K562 (cell line): Measurements from ENCODE around the gene MPL. TPM values are rescaled to one million over a fixed set of nuclear protein-coding genes. Genes with fewer than 3 reads are reported as not detected.

ENCODE experiments used
- ATF3 ChIP-seq, 2 experiments: fragments of 450-650 bp in 1 of 2; sonication (generic) in 1 of 2; formaldehyde crosslinking in 1 of 2; IDR thresholded peaks in 1 of 2; conservative IDR thresholded peaks in 1 of 2; 2 replicates each; pipeline versions ENCODE4 v1.6.1 to v1.8.1; 2016 to 2023; ENCODE audit warnings: mild to moderate bottlenecking in 2 of 2, moderate library complexity in 2 of 2, inconsistent platforms in 1 of 2, missing genetic modification reagents in 1 of 2
- DNMT1 ChIP-seq: fragments of 450-650 bp; IDR thresholded peaks from 2 replicates; pipeline ENCODE4 v1.6.1; 2016; ENCODE audit warnings: antibody characterized with exemption, mild to moderate bottlenecking
- FOSL1 ChIP-seq: fragments of 200-800 bp; sonication (Bioruptor generic); conservative IDR thresholded peaks from 2 replicates; pipeline ENCODE4 v1.6.1; 2016; ENCODE audit warnings: missing genetic modification characterization, missing compliant biosample characterization
- FUS ChIP-seq: fragments of 200-400 bp; formaldehyde crosslinking; optimal IDR thresholded peaks from 2 replicates; pipeline ENCODE3; 2017; ENCODE audit warnings: low read depth, low read length
- JUND ChIP-seq, 2 experiments: IDR thresholded peaks; 2 replicates in 1 of 2; 3 replicates in 1 of 2; pipeline ENCODE4 v1.6.1; 2011; ENCODE audit warnings: borderline replicate concordance in 2 of 2, low read depth in 2 of 2, low read length in 2 of 2, improper control_type of control experiment in 1 of 2, missing biosample characterization in 1 of 2, missing genetic modification characterization in 1 of 2, missing genetic modification reagents in 1 of 2
- KLF6 ChIP-seq: fragments of 250-450 bp; sonication (Bioruptor Pico); IDR thresholded peaks from 2 replicates; pipeline ENCODE4 v1.4.0; 2020; ENCODE audit warnings: mild to moderate bottlenecking, moderate library complexity, borderline replicate concordance
- MTF1 ChIP-seq: fragments of 250-450 bp; sonication (Bioruptor Pico); IDR thresholded peaks from 2 replicates; pipeline ENCODE4 v1.9.0; 2021; ENCODE audit warnings: moderate library complexity, mild to moderate bottlenecking, inconsistent platforms, borderline replicate concordance
- TCF7L2 ChIP-seq: fragments of 150-350 bp; IDR thresholded peaks from 2 replicates; pipeline ENCODE4 v1.6.1; 2016; ENCODE audit warnings: low read depth, mild to moderate bottlenecking, low read length, moderate library complexity
- ZBTB43 ChIP-seq: sonication (generic); formaldehyde crosslinking; IDR thresholded peaks from 2 replicates; pipeline ENCODE4 v1.8.0; 2023; ENCODE audit warnings: mild to moderate bottlenecking, missing genetic modification reagents
- ZBTB8A ChIP-seq: fragments of 450-650 bp; IDR thresholded peaks from 2 replicates; pipeline ENCODE4 v1.6.1; 2018; ENCODE audit warnings: mild to moderate bottlenecking, moderate library complexity; ENCODE audit not compliant: partially characterized antibody
- ZNF134 ChIP-seq: fragments of 250-450 bp; sonication (Bioruptor Pico); conservative IDR thresholded peaks from 2 replicates; pipeline ENCODE4 v1.4.0; 2020
- polyA plus RNA-seq, 8 experiments: library from polyadenylated mRNA; depleted of rRNA in 4 of 8; stranded (reverse) in 5 of 8; unstranded in 3 of 8; fragments of >200 nt; fragmentation: Nextera tagmentation in 2 of 8; fragmentation: Illumina TruSeq in 1 of 8; extraction: Ambion mirVana in 2 of 8; extraction: Trizol in 1 of 8; gene quantifications; 2 replicates each; pipeline versions ENCODE4 v1.2.1 to v1.2.3, GENCODE V29; 2011 to 2014; ENCODE audit warnings: inconsistent platforms in 1 of 8, missing spikeins in 1 of 8
- total RNA-seq, 7 experiments: library from RNA; depleted of rRNA in 6 of 7; stranded (reverse); fragments of >200 nt in 6 of 7; fragmentation: Illumina TruSeq in 2 of 7; extraction: Trizol in 2 of 7; gene quantifications; 2 replicates each; pipeline versions ENCODE4 v1.2.1 to v1.2.3, GENCODE V29; 2011 to 2021; ENCODE audit warnings: low replicate concordance in 1 of 7
- TF ChIP-seq, protein P1 (sequence below): fragments of 450-650 bp; IDR thresholded peaks from 2 replicates; pipeline ENCODE4 v1.6.1; 2016; ENCODE audit warnings: mild to moderate bottlenecking
- TF ChIP-seq, protein P2 (sequence below): fragments of 250-450 bp; sonication (Bioruptor Pico); IDR thresholded peaks from 2 replicates; pipeline ENCODE4 v1.8.0; 2021; ENCODE audit warnings: mild to moderate bottlenecking, moderate library complexity
- TF ChIP-seq, protein P3 (sequence below): fragments of 450-650 bp; formaldehyde crosslinking; conservative IDR thresholded peaks from 2 replicates; pipeline ENCODE4 v1.4.0; 2022; ENCODE audit warnings: mild to moderate bottlenecking, missing genetic modification characterization
- TF ChIP-seq, protein P4 (sequence below): fragments of 250-450 bp; sonication (Bioruptor Pico); IDR thresholded peaks from 2 replicates; pipeline ENCODE4 v1.5.0; 2022; ENCODE audit warnings: mild to moderate bottlenecking

MPL gene
- total and polyA plus RNA-seq, 9 of the 15 experiments (the other 6 are each of a cell fraction or from before 2014, with no cell fraction given), result not detected

DNA sequence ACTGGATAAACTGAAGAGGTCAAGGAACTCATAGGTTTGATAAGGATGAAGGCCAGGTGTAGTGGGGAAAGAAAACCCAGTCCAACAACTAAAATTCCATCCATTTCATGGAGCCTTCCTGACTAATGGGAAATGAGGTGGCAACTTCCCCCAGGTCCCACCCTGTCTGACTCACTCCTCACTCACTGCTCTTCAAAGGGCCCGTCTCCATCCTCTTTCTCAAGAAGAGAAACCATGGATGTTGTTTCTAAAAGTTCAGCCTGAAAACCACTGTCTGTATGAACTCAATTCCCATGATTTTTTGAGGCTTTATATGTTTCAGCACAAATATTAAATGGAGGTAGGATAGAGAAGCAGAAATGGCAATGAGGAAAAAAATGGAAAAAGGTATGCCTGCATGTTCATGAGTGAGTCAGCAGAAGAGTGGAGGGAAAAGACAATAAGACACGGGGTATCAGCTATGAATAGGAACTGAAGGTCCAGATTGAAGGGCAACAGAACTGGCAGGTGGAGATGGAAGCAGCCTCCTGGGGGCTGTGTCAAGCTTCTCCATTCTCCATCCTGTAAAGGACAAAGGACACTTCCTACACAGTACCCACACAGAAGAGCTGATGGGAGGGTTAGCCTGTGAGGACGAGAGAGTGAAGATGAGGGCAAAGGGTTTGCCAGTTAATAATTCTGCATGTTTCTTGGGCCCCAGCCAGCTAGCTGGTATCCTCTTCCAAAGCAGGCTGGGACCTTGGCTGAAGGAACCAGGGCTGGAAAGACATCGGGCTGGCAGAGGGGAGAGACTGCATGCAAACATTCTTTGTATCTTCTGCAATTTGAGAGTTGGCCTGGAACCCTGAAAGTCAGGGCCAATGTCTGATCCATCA lies 35.7 kb downstream of the MPL start (continued):
- TF ChIP-seq, protein P1, sequence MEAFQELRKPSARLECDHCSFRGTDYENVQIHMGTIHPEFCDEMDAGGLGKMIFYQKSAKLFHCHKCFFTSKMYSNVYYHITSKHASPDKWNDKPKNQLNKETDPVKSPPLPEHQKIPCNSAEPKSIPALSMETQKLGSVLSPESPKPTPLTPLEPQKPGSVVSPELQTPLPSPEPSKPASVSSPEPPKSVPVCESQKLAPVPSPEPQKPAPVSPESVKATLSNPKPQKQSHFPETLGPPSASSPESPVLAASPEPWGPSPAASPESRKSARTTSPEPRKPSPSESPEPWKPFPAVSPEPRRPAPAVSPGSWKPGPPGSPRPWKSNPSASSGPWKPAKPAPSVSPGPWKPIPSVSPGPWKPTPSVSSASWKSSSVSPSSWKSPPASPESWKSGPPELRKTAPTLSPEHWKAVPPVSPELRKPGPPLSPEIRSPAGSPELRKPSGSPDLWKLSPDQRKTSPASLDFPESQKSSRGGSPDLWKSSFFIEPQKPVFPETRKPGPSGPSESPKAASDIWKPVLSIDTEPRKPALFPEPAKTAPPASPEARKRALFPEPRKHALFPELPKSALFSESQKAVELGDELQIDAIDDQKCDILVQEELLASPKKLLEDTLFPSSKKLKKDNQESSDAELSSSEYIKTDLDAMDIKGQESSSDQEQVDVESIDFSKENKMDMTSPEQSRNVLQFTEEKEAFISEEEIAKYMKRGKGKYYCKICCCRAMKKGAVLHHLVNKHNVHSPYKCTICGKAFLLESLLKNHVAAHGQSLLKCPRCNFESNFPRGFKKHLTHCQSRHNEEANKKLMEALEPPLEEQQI, result no peak
- TF ChIP-seq, protein P2, sequence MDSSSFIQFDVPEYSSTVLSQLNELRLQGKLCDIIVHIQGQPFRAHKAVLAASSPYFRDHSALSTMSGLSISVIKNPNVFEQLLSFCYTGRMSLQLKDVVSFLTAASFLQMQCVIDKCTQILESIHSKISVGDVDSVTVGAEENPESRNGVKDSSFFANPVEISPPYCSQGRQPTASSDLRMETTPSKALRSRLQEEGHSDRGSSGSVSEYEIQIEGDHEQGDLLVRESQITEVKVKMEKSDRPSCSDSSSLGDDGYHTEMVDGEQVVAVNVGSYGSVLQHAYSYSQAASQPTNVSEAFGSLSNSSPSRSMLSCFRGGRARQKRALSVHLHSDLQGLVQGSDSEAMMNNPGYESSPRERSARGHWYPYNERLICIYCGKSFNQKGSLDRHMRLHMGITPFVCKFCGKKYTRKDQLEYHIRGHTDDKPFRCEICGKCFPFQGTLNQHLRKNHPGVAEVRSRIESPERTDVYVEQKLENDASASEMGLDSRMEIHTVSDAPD, result no peak
- TF ChIP-seq MTF1 (CRISPR knock-in tag), result no peak
- no peak for TF ChIP-seq ZNF134 (CRISPR knock-in tag)
- no peak for TF ChIP-seq KLF6 (CRISPR knock-in tag)
- 0 out of 2 replicates have a peak, but pooled peaks have one; percentile 30 for TF ChIP-seq TCF7L2
- TF ChIP-seq ATF3 (IDR thresholded peaks at IDR 0.05), result peak; percentile 75
- TF ChIP-seq ATF3 (CRISPR knock-in tag; conservative IDR thresholded peaks at IDR 0.05), result no peak
- no peak for TF ChIP-seq DNMT1
- TF ChIP-seq, protein P3, sequence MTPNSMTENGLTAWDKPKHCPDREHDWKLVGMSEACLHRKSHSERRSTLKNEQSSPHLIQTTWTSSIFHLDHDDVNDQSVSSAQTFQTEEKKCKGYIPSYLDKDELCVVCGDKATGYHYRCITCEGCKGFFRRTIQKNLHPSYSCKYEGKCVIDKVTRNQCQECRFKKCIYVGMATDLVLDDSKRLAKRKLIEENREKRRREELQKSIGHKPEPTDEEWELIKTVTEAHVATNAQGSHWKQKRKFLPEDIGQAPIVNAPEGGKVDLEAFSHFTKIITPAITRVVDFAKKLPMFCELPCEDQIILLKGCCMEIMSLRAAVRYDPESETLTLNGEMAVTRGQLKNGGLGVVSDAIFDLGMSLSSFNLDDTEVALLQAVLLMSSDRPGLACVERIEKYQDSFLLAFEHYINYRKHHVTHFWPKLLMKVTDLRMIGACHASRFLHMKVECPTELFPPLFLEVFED, result no peak
- TF ChIP-seq, protein P4, sequence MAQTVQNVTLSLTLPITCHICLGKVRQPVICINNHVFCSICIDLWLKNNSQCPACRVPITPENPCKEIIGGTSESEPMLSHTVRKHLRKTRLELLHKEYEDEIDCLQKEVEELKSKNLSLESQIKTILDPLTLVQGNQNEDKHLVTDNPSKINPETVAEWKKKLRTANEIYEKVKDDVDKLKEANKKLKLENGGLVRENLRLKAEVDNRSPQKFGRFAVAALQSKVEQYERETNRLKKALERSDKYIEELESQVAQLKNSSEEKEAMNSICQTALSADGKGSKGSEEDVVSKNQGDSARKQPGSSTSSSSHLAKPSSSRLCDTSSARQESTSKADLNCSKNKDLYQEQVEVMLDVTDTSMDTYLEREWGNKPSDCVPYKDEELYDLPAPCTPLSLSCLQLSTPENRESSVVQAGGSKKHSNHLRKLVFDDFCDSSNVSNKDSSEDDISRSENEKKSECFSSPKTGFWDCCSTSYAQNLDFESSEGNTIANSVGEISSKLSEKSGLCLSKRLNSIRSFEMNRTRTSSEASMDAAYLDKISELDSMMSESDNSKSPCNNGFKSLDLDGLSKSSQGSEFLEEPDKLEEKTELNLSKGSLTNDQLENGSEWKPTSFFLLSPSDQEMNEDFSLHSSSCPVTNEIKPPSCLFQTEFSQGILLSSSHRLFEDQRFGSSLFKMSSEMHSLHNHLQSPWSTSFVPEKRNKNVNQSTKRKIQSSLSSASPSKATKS (CRISPR knock-in tag), result no peak
- no peak for TF ChIP-seq ZBTB43 (CRISPR knock-in tag)
- TF ChIP-seq FOSL1 (tag), result peak; percentile 96
- no peak for TF ChIP-seq ZBTB8A
- TF ChIP-seq FUS, result no peak
- peak; percentile 78 for TF ChIP-seq JUND (IDR thresholded peaks at IDR 0.05; ENCODE audit: borderline replicate concordance, low read depth, low read length)
- TF ChIP-seq JUND (tag; IDR thresholded peaks at IDR 0.05; ENCODE audit: borderline replicate concordance, low read depth, low read length), result peak; percentile 46; the same call in 2 of the 3 replicates
